Eye (tissue), 1 donor: ENCODE measurements around the gene GABRR3.

ENCODE experiments used
- DNase-seq: peaks from one replicate; pipeline ENCODE4 v3.0.0-alpha.2; 2015

GABRR3 gene

GRCh38 chr3:97954228-97954827 lies 80.8 kb downstream of the GABRR3 start:
- DNase-seq, result no peak

- DNase-seq, result no peak
Observed at GRCh38 chr3:97952872-97953271, 82.2 kb downstream of the GABRR3 start.

GRCh38 chr3:97952280-97952679 lies 82.8 kb downstream of the GABRR3 start:
- DNase-seq, result no peak

- DNase-seq, result no peak
Observed at GRCh38 chr3:97950360-97950759, 84.8 kb downstream of the GABRR3 start.

GRCh38 chr3:97949743-97950142 lies 85.4 kb downstream of the GABRR3 start:
- DNase-seq, result no peak

- DNase-seq, result no peak
Observed at GRCh38 chr3:97949110-97949485, 86.0 kb downstream of the GABRR3 start.

- no peak for DNase-seq
Observed at GRCh38 chr3:97948351-97949109, 86.6 kb downstream of the GABRR3 start.

GRCh38 chr3:97942801-97943546 lies 92.1 kb downstream of the GABRR3 start:
- DNase-seq, result no peak

- DNase-seq, result no peak
Observed at GRCh38 chr3:97940034-97940433, 95.1 kb downstream of the GABRR3 start.

GRCh38 chr3:97939401-97939800 lies 95.7 kb downstream of the GABRR3 start:
- DNase-seq, result no peak

- no peak for DNase-seq
Observed at GRCh38 chr3:97938444-97938843, 96.7 kb downstream of the GABRR3 start.

GRCh38 chr3:97937205-97937604 lies 97.9 kb downstream of the GABRR3 start:
- DNase-seq, result no peak

GRCh38 chr3:97935842-97936241 lies 99.3 kb downstream of the GABRR3 start:
- DNase-seq, result no peak
